ENCODE results near the gene ZBTB4. TPM values are rescaled to one million over a fixed set of nuclear protein-coding genes. Genes with fewer than 3 reads are reported as not detected.

The ZBTB4 gene
- total and polyA plus RNA-seq, 2 experiments from 2014 or later = 3.6 to 11.2 TPM

DNA sequence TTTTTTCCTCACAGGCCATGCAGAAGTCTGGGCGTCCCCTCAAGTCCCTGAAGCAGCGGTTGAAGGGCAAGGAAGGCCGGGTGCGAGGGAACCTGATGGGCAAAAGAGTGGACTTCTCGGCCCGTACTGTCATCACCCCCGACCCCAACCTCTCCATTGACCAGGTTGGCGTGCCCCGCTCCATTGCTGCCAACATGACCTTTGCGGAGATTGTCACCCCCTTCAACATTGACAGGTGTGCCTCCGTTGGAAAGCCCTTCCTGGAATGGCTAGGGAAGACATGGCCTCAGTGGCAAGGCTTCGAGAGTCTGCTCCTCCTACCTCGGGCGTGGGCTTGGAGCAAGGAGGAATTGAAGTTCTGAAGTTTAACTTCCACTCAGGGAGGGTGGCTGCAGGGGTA lies 18.2 kb upstream of the ZBTB4 start (continued):
- TF ChIP-seq ZNF331 (CRISPR knock-in tag; IDR thresholded peaks at IDR 0.05; ENCODE audit: low read depth) = no peak
- TF ChIP-seq EZH2phosphoT487 (IDR thresholded peaks at IDR 0.05; ENCODE audit: unreplicated experiment) = no peak
- TF ChIP-seq CTCF (conservative IDR thresholded peaks at IDR 0.05; ENCODE audit: low read depth in 2 of 2) = no peak
- TF ChIP-seq CREB1 (CRISPR knock-in tag; IDR thresholded peaks at IDR 0.05; ENCODE audit: low read depth) = no peak
- no peak for TF ChIP-seq EZH2 (IDR thresholded peaks at IDR 0.05; ENCODE audit: low read depth, unreplicated experiment)
- no peak for TF ChIP-seq ETS1 (IDR thresholded peaks at IDR 0.05)

DNA sequence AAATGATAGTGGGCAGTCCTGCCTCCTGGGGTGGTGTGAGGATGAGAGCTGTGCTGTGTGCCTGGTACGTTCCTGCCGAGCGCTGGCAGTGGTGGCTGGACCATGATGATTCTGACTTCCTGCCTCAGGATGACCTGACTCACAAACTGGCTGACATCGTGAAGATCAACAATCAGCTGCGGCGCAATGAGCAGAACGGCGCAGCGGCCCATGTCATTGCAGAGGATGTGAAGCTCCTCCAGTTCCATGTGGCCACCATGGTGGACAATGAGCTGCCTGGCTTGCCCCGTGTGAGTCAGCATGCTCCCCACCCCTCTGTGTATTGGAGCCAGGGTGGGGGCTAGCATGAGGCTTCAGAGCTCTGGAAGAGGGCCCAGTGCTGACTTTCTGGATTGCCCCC lies 17.8 kb upstream of the ZBTB4 start:
- H3K4me1 Mint-ChIP-seq = no peaks in the 10 kb centered on the region; the same call in 2 of the 3 replicates
- peaks cover 38% of the 10 kb centered on the region for H3K79me2 ChIP-seq (replicated peaks; ENCODE audit: insufficient read depth)
- TF ChIP-seq, protein P1, sequence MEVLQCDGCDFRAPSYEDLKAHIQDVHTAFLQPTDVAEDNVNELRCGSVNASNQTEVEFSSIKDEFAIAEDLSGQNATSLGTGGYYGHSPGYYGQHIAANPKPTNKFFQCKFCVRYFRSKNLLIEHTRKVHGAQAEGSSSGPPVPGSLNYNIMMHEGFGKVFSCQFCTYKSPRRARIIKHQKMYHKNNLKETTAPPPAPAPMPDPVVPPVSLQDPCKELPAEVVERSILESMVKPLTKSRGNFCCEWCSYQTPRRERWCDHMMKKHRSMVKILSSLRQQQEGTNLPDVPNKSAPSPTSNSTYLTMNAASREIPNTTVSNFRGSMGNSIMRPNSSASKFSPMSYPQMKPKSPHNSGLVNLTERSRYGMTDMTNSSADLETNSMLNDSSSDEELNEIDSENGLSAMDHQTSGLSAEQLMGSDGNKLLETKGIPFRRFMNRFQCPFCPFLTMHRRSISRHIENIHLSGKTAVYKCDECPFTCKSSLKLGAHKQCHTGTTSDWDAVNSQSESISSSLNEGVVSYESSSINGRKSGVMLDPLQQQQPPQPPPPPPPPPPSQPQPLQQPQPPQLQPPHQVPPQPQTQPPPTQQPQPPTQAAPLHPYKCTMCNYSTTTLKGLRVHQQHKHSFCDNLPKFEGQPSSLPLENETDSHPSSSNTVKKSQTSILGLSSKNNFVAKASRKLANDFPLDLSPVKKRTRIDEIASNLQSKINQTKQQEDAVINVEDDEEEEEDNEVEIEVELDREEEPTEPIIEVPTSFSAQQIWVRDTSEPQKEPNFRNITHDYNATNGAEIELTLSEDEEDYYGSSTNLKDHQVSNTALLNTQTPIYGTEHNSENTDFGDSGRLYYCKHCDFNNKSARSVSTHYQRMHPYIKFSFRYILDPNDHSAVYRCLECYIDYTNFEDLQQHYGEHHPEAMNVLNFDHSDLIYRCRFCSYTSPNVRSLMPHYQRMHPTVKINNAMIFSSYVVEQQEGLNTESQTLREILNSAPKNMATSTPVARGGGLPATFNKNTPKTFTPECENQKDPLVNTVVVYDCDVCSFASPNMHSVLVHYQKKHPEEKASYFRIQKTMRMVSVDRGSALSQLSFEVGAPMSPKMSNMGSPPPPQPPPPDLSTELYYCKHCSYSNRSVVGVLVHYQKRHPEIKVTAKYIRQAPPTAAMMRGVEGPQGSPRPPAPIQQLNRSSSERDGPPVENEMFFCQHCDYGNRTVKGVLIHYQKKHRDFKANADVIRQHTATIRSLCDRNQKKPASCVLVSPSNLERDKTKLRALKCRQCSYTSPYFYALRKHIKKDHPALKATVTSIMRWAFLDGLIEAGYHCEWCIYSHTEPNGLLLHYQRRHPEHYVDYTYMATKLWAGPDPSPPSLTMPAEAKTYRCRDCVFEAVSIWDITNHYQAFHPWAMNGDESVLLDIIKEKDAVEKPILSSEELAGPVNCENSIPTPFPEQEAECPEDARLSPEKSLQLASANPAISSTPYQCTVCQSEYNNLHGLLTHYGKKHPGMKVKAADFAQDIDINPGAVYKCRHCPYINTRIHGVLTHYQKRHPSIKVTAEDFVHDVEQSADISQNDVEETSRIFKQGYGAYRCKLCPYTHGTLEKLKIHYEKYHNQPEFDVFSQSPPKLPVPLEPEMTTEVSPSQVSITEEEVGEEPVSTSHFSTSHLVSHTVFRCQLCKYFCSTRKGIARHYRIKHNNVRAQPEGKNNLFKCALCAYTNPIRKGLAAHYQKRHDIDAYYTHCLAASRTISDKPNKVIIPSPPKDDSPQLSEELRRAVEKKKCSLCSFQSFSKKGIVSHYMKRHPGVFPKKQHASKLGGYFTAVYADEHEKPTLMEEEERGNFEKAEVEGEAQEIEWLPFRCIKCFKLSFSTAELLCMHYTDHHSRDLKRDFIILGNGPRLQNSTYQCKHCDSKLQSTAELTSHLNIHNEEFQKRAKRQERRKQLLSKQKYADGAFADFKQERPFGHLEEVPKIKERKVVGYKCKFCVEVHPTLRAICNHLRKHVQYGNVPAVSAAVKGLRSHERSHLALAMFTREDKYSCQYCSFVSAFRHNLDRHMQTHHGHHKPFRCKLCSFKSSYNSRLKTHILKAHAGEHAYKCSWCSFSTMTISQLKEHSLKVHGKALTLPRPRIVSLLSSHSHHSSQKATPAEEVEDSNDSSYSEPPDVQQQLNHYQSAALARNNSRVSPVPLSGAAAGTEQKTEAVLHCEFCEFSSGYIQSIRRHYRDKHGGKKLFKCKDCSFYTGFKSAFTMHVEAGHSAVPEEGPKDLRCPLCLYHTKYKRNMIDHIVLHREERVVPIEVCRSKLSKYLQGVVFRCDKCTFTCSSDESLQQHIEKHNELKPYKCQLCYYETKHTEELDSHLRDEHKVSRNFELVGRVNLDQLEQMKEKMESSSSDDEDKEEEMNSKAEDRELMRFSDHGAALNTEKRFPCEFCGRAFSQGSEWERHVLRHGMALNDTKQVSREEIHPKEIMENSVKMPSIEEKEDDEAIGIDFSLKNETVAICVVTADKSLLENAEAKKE (CRISPR knock-in tag; IDR thresholded peaks at IDR 0.05) = no peak
- TF ChIP-seq EZH2 (IDR thresholded peaks at IDR 0.05; ENCODE audit: low read depth, unreplicated experiment) (no peak), STAT1 (IDR thresholded peaks at IDR 0.05; ENCODE audit: unreplicated experiment) (no peak), ETS1 (IDR thresholded peaks at IDR 0.05) (no peak), CREB1 (CRISPR knock-in tag; IDR thresholded peaks at IDR 0.05; ENCODE audit: low read depth) (no peak)
- TF ChIP-seq, protein P2, sequence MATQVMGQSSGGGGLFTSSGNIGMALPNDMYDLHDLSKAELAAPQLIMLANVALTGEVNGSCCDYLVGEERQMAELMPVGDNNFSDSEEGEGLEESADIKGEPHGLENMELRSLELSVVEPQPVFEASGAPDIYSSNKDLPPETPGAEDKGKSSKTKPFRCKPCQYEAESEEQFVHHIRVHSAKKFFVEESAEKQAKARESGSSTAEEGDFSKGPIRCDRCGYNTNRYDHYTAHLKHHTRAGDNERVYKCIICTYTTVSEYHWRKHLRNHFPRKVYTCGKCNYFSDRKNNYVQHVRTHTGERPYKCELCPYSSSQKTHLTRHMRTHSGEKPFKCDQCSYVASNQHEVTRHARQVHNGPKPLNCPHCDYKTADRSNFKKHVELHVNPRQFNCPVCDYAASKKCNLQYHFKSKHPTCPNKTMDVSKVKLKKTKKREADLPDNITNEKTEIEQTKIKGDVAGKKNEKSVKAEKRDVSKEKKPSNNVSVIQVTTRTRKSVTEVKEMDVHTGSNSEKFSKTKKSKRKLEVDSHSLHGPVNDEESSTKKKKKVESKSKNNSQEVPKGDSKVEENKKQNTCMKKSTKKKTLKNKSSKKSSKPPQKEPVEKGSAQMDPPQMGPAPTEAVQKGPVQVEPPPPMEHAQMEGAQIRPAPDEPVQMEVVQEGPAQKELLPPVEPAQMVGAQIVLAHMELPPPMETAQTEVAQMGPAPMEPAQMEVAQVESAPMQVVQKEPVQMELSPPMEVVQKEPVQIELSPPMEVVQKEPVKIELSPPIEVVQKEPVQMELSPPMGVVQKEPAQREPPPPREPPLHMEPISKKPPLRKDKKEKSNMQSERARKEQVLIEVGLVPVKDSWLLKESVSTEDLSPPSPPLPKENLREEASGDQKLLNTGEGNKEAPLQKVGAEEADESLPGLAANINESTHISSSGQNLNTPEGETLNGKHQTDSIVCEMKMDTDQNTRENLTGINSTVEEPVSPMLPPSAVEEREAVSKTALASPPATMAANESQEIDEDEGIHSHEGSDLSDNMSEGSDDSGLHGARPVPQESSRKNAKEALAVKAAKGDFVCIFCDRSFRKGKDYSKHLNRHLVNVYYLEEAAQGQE (IDR thresholded peaks at IDR 0.05; ENCODE audit: unreplicated experiment) = no peak
- H3K27ac ChIP-seq (ENCODE audit: low read depth) = no peak overlapping the region
- no peak overlapping the region for H3K27ac Mint-ChIP-seq
- H3K4me2 ChIP-seq = no peak overlapping the region
- no peak for ATAC-seq
- peaks cover 38% of the 10 kb centered on the region for H3K36me3 ChIP-seq (ENCODE audit: insufficient read depth)
- no peak overlapping the region for H3K4me3 Mint-ChIP-seq
- no peak for DNase-seq (ENCODE audit: low spot score)
- peaks cover 8% of the 10 kb centered on the region for H3K27me3 Mint-ChIP-seq (ENCODE audit: insufficient read depth, low read depth, poor library complexity)
- H3K36me3 Mint-ChIP-seq (ENCODE audit: low read depth) = peaks cover 84% of the 10 kb centered on the region
- no peaks in the 10 kb centered on the region; the same call in 2 of the 3 replicates for H3K9me3 Mint-ChIP-seq
- H4K20me1 ChIP-seq (replicated peaks; ENCODE audit: insufficient read depth) = peaks cover 18% of the 10 kb centered on the region
- no peak overlapping the region for H2AFZ ChIP-seq
- no peaks in the 10 kb centered on the region for H3K9me2 ChIP-seq (ENCODE audit: insufficient read depth)
- H3K4me1 ChIP-seq (ENCODE audit: insufficient read depth) = no peaks in the 10 kb centered on the region
- H3F3A ChIP-seq (replicated peaks; ENCODE audit: low read depth) = 0 out of 2 replicates have a peak, but pooled peaks cover 10% of the 10 kb centered on the region
- no peaks in the 10 kb centered on the region for H3K27me3 ChIP-seq (ENCODE audit: insufficient read depth)
- H3K4me3 ChIP-seq = no peak overlapping the region
